Measurements from ENCODE around the gene RTN1.

DNA sequence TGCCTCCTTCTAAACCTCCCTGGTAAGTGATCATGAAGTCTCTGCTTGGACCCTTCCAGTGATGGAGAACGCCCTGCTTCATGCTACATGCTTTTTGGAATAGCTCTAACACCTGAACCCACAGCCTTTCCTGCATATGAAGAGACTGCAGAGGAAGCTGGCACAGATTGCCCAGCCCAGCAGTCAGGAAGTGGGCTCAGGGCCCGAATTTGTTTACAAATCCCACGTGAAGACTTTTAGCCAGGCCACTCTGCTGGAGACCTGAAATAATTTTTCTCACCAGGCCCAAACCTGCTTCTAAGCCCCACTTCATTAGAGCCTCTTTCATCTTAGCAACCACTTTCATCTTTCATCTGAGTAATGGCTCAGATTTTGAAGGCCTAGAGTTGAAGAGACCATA, 22.9 kb downstream of the RTN1 start:
- TF ChIP-seq, protein P1, sequence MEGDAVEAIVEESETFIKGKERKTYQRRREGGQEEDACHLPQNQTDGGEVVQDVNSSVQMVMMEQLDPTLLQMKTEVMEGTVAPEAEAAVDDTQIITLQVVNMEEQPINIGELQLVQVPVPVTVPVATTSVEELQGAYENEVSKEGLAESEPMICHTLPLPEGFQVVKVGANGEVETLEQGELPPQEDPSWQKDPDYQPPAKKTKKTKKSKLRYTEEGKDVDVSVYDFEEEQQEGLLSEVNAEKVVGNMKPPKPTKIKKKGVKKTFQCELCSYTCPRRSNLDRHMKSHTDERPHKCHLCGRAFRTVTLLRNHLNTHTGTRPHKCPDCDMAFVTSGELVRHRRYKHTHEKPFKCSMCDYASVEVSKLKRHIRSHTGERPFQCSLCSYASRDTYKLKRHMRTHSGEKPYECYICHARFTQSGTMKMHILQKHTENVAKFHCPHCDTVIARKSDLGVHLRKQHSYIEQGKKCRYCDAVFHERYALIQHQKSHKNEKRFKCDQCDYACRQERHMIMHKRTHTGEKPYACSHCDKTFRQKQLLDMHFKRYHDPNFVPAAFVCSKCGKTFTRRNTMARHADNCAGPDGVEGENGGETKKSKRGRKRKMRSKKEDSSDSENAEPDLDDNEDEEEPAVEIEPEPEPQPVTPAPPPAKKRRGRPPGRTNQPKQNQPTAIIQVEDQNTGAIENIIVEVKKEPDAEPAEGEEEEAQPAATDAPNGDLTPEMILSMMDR (conservative IDR thresholded peaks at IDR 0.05; ENCODE audit: low read length), result no peak
- no peak for TF ChIP-seq EZH2phosphoT487 (IDR thresholded peaks at IDR 0.05; ENCODE audit: borderline replicate concordance)

All from Loucy (cell line).